ENCODE data around the gene LSM2.
"Not testable (repeated sequence)": the region's sequence is repeated elsewhere in the genome, so short reads cannot be mapped to it uniquely, and the experiment has no call there.

- TF ChIP-seq EP300, CTCF, POLR2AphosphoS5 (IDR thresholded peaks at IDR 0.05): not testable (repeated sequence)
Measured at GRCh38 chr6:31820399-31820798, 13.6 kb upstream of the LSM2 start.

Measured in upper lobe of left lung (tissue), 4 donors.